Measurements from ENCODE around the gene DNAJB7. TPM values are rescaled to one million over a fixed set of nuclear protein-coding genes. Genes with fewer than 3 reads are reported as not detected.

Gene DNAJB7
- total and polyA plus RNA-seq, 8 donors, result 0.02 TPM; not detected in 7

DNA sequence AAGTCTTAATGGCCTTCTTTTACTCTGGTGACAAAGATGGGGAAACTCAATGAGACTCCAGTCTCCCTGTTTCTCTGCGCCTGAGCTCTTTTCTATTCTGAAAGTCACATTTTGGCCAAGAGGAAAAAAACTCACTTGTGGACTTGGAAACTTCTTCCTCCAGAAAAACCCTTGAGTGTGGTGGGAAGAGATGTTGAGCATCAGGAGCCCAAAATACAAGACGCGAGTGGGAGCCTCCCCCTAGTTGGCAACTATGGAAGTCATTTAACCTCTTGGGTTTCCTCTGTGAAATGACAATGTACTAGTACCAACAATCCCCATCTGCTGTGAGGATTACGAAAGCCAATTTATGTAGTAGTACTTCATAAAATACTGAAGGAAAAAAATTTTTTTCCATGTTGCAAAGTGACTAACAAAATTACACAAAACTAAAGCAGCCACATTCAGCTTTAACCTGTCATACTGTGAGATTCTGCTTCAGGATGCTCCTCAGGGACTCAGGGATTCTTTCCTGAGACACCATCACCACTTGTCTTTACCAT lies 42.2 kb downstream of the DNAJB7 start:
- H3K9me3 ChIP-seq, result no peaks in the 10 kb centered on the region
- WGBS, 2 donors, result 7 to 9% methylated on average over 4 of the region's 4 CpGs
- TF ChIP-seq, protein P1, sequence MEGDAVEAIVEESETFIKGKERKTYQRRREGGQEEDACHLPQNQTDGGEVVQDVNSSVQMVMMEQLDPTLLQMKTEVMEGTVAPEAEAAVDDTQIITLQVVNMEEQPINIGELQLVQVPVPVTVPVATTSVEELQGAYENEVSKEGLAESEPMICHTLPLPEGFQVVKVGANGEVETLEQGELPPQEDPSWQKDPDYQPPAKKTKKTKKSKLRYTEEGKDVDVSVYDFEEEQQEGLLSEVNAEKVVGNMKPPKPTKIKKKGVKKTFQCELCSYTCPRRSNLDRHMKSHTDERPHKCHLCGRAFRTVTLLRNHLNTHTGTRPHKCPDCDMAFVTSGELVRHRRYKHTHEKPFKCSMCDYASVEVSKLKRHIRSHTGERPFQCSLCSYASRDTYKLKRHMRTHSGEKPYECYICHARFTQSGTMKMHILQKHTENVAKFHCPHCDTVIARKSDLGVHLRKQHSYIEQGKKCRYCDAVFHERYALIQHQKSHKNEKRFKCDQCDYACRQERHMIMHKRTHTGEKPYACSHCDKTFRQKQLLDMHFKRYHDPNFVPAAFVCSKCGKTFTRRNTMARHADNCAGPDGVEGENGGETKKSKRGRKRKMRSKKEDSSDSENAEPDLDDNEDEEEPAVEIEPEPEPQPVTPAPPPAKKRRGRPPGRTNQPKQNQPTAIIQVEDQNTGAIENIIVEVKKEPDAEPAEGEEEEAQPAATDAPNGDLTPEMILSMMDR (IDR thresholded peaks at IDR 0.05), result no peak
- ATAC-seq (peak; percentile 9 to 38 (median 16)), DNase-seq (no peak), FAIRE-seq (no peak)
- H3K27ac ChIP-seq, result peak overlapping the region in 2 of 4 donors; percentile 19 to 29
- no peaks in the 10 kb centered on the region for H3K27me3 ChIP-seq
- peak overlapping the region; percentile 85 to 99 (median 93) for H3K4me3 ChIP-seq
- H3K36me3 ChIP-seq, result peaks cover 0 to 5% (median 0%) of the 10 kb centered on the region in 3 donors
- H3K4me1 ChIP-seq, result peaks cover 0 to 10% (median 6%) of the 10 kb centered on the region in 3 donors
- intact Hi-C loops (cut with DNase I), result no loop called here

DNA sequence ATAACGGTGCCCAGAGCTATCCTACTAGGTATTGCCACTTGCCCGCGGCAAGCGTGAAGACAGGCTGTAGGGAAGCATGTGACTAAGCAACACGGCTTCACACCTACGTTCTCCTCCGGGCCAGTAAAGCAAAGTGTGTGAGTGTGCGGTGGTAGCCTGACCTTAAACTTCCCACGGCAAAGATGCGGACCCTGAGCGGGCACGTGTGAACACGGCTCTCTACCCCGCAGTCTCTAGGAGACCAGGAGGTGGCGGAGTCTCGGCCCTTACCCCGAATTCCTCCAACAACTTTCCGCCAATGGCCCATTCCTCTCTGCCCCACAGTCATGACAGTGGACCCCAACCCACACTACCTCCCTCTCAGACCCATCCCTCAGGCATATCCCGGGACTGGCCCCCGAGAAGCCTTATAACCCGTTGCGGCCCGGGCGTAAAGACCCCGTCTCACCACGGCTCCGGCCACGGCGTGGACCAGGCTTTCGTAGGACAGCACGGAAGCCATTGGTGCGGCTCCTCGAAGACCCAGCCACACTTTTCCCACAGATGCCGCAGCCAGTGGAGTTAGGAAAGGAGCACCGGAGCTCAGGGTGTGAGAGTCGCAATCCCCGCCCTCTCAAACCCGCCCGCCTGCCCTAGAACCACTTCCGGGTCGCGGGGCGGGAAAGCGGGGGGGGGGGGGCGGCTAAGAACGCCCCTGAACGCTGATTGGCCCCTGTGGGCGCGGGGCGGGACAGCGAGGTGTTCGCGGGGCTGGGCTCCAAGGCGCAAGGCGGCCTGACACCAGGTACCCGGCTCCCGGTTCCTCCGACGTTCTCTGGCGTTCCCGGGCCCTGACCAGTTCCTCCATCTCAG lies 42.9 kb downstream of the DNAJB7 start, which contains the start of gene SLC25A17:
Gene SLC25A17 (minus strand): TSS at position 600 of the 852 bp plus-strand sequence. CDS start 98 bp downstream, at position 502.
- TF ChIP-seq, protein P1 (IDR thresholded peaks at IDR 0.05), result peak in 1 of 4 donors; percentile 16
- FAIRE-seq, result no peak
- H3K36me3 ChIP-seq, result no peaks in the 10 kb centered on the region

DNA sequence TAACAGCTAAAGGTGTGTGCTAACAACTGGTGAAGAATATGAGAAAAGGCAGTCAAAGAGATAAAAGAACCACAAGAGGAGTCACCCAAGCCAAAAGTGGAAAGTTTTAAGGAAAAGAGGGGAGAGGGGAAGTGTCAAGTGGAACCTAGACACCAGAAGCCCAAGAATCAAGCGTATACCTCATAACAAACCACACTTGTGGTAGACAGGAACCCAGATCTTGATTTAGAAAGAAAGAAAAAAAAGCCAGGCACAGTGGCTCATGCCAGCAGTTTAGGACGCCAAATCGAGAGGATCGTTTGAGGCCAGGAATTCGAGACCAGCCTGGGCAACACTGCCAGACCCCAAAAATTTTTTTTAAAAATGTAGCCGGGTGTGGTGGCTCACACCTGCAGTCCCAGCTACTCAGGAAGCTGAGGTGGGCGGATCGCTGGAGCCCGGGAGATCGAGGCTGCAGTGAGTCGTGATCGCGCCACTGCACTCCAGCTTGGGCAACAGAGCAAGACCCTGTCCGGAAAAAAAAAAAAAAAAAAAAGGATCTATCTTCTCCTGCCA lies 43.6 kb downstream of the DNAJB7 start:
- TF ChIP-seq, protein P1 (IDR thresholded peaks at IDR 0.05), result no peak

More for the DNA sequence above, 42.9 kb downstream of the DNAJB7 start, which contains the start of gene SLC25A17:
- WGBS, 2 donors, result 0 to 1% methylated on average over 49 to 61 of the region's 61 CpGs
- intact Hi-C loops (cut with DNase I), result no loop called here
- Histone ChIP-seq H3K27me3 (no peaks in the 10 kb centered on the region), H3K27ac (peak within 1 kb of the TSS in 3 of 4 donors; percentile 19 to 54 (median 49)), H3K4me3 (peak within 1 kb of the TSS; percentile 85 to 99 (median 93)), H3K4me1 (peaks cover 0 to 10% (median 6%) of the 10 kb centered on the region in 3 donors), H3K9me3 (no peaks in the 10 kb centered on the region)
- DNase-seq, result peak; percentile 87 to 96 (median 90)
- ATAC-seq, result peak; percentile 97 to 99 (median 98)

DNA sequence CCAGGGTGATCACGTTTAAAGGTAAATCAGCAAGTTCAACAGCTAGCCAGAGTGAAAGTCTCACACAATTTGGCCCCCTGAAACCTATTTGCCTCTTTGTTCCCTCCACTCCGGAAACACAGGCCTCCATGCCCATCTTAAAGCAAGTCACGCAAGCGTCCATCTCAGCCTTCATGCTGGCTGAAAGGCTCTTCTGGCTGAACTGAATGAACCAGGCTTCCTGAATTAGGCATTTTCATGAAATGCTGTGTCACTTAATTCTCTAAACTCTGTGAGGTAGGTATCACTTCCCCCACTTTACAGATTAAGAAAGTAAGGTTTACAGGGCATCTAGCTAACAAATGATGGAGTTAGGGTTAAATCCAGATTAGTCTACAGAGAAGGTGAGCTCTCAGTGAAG lies 44.2 kb downstream of the DNAJB7 start:
- H3K27me3 ChIP-seq, result no peaks in the 10 kb centered on the region
- TF ChIP-seq, protein P1 (IDR thresholded peaks at IDR 0.05), result no peak
- H3K4me3 ChIP-seq, result no peak overlapping the region
- peaks cover 0 to 10% (median 6%) of the 10 kb centered on the region in 3 donors for H3K4me1 ChIP-seq
- intact Hi-C loops (cut with DNase I), result no loop called here
- ATAC-seq (no peak), FAIRE-seq (no peak), DNase-seq (no peak)
- no peak overlapping the region for H3K27ac ChIP-seq
- no peaks in the 10 kb centered on the region for H3K9me3 ChIP-seq
- 89 to 93% methylated on average over 4 of the region's 4 CpGs for WGBS, 2 donors
- H3K36me3 ChIP-seq, result no peaks in the 10 kb centered on the region

More for the DNA sequence above, 43.6 kb downstream of the DNAJB7 start:
- Histone ChIP-seq H3K36me3 (no peaks in the 10 kb centered on the region), H3K9me3 (no peaks in the 10 kb centered on the region), H3K4me1 (peaks cover 0 to 10% (median 6%) of the 10 kb centered on the region in 3 donors), H3K27ac (no peak overlapping the region), H3K4me3 (peak overlapping the region; percentile 85 to 99 (median 93)), H3K27me3 (no peaks in the 10 kb centered on the region)
- intact Hi-C loops (cut with DNase I), result no loop called here
- ATAC-seq (no peak), FAIRE-seq (no peak), DNase-seq (no peak)
- 33 to 37% methylated on average over 14 of the region's 14 CpGs for WGBS, 2 donors
